Psoas muscle (tissue), 8 donors: Measurements from ENCODE around the gene DUSP10. TPM values are rescaled to one million over a fixed set of nuclear protein-coding genes. Genes with fewer than 3 reads are reported as not detected.

Experiments used
- ATAC-seq, 4 donors: fragments of 200-7000 bp; cut with Tn5 transposase; one replicate each; pipeline ENCODE4 v1.9.1; 2020; ENCODE audit warnings: moderate library complexity in 3 of 4, mild to moderate bottlenecking in 2 of 4
- DNase-seq, 2 donors: peaks; one replicate each; pipeline ENCODE4 v3.0.0-alpha.2; 2020
- H3K27ac ChIP-seq: fragments of 200-600 bp; one replicate; pipeline ENCODE4 v1.8.0; 2022
- H3K27me3 ChIP-seq, 3 donors: fragments of 200-600 bp in 1 of 3; one replicate each; pipeline versions ENCODE4 v1.6.1 to v1.8.0; 2013 to 2022; ENCODE audit warnings: low read length in 2 of 3, mild to moderate bottlenecking in 2 of 3, moderate library complexity in 1 of 3; ENCODE audit not compliant: insufficient read depth in 3 of 3
- H3K36me3 ChIP-seq, 2 donors: fragments of 200-600 bp in 1 of 2; one replicate each; pipeline versions ENCODE4 v1.6.1 to v1.8.0; 2013 to 2022; ENCODE audit warnings: low read depth in 1 of 2, mild to moderate bottlenecking in 1 of 2, moderate library complexity in 1 of 2; ENCODE audit not compliant: insufficient read depth in 1 of 2
- H3K4me1 ChIP-seq: fragments of 200-600 bp; one replicate; pipeline ENCODE4 v1.8.0; 2022
- H3K4me3 ChIP-seq: fragments of 200-600 bp; one replicate; pipeline ENCODE4 v1.8.0; 2022; ENCODE audit warnings: mild to moderate bottlenecking
- H3K9me3 ChIP-seq: fragments of 200-600 bp; one replicate; pipeline ENCODE4 v1.8.0; 2022
- CTCF ChIP-seq: fragments of 200-600 bp; IDR thresholded peaks from one replicate; pipeline ENCODE4 v1.8.0; 2022; ENCODE audit warnings: antibody characterized with exemption
- WGBS, 3 donors: extraction: QIAGEN DNeasy Blood & Tissue Kit; methylation state at CpG; one replicate each; pipeline versions ENCODE4 v1.1.6 to v1.1.7; 2013; 5-methylcytosine and 5-hydroxymethylcytosine counted together
- intact Hi-C, 2 donors: fragments of 100-400 bp; cut with DNase I; formaldehyde crosslinking; loops; one replicate each; pipeline versions ENCODE4 v1.11.0 to v1.14.2; 2022
- polyA plus RNA-seq, 3 donors: library from polyadenylated mRNA; stranded (reverse); fragments of 200-250 nt; gene quantifications; one replicate each; pipeline ENCODE4 v1.2.3, GENCODE V29; 2013
- total RNA-seq, 4 donors: library from RNA; stranded (reverse); fragmentation: NEBNext Ultra II Directional in 2 of 4; extraction: Animal tissue kit (Norgen Biotek cat#: 25700) in 2 of 4; gene quantifications; one replicate each; pipeline versions ENCODE4 v1.2.1 to v1.2.4, GENCODE V29; 2021 to 2023
- donor health status: healthy with polysubstance abuse.
- donor health status: DM: no; HTN: no; CAD: no; lungs with moderate emphysema.
- donor health status: Bipolar disorder and iron deficiency.
- donor health status: healthy.
- donor health status: DM: yes; HTN: yes; CAD: no.
- donor health status: DM: no; HTN: no; CAD: no.
- donor health status: DM: no; HTN: no; CAD: no.
- donor health status: DM: yes; HTN: yes; CAD: no.

DUSP10 gene
- total and polyA plus RNA-seq, 7 donors, result 4.7 to 15.5 (median 5.9) TPM

GRCh38 chr1:221747839-221748238, 6.0 kb upstream of the DUSP10 start:
- DNase-seq (no peak), ATAC-seq (no peak)
- 73 to 90% (median 90%) methylated on average over 5 of the region's 5 CpGs for WGBS, 3 donors
- Histone ChIP-seq H3K4me1 (no peaks in the 10 kb centered on the region), H3K9me3 (no peaks in the 10 kb centered on the region), H3K36me3 (no peaks in the 10 kb centered on the region), H3K27me3 (no peaks in the 10 kb centered on the region), H3K4me3 (no peak overlapping the region), H3K27ac (no peak overlapping the region)
- intact Hi-C loops, result loop anchor here (10.0 kb wide), 3 partner anchors 267 to 427 kb away; no protein-coding TSS in a partner anchor
- TF ChIP-seq CTCF, result no peak

- Histone ChIP-seq H3K4me1 (peaks cover 17% of the 10 kb centered on the region), H3K4me3 (peak overlapping the region; percentile 80), H3K9me3 (no peaks in the 10 kb centered on the region), H3K36me3 (peaks cover 0 to 1% of the 10 kb centered on the region in 2 donors), H3K27ac (peak overlapping the region; percentile 99), H3K27me3 (no peaks in the 10 kb centered on the region)
- TF ChIP-seq CTCF, result no peak
- no peak for DNase-seq
- intact Hi-C loops, result loop anchor here (5.0 to 10.0 kb wide), 7 partner anchors 131 to 431 kb away; no protein-coding TSS in a partner anchor
- 37 to 42% (median 38%) methylated on average over 16 of the region's 16 CpGs for WGBS, 3 donors
- no peak for ATAC-seq
These were observed 1.7 kb upstream of the DUSP10 start for GRCh38 chr1:221743416-221744208.

GRCh38 chr1:221742555-221743415, 896 bp upstream of the DUSP10 start:
- peak; percentile 77 to 80 (median 80) for ATAC-seq
- peak; percentile 38 for TF ChIP-seq CTCF
- peak; percentile 91 to 95 for DNase-seq
- Histone ChIP-seq H3K4me3 (peak overlapping the region; percentile 80), H3K27me3 (no peaks in the 10 kb centered on the region), H3K4me1 (peaks cover 25% of the 10 kb centered on the region), H3K27ac (peak overlapping the region; percentile 99), H3K9me3 (no peaks in the 10 kb centered on the region), H3K36me3 (peaks cover 0 to 9% of the 10 kb centered on the region in 2 donors)
- WGBS, 3 donors, result 0% methylated on average over 60 to 97 of the region's 98 CpGs
- intact Hi-C loops, result loop anchor here (5.0 to 10.0 kb wide), 7 partner anchors 130 to 432 kb away; no protein-coding TSS in a partner anchor

GRCh38 chr1:221740993-221741702, 741 bp downstream of the DUSP10 start:
- TF ChIP-seq CTCF, result no peak
- Histone ChIP-seq H3K4me1 (peaks cover 33% of the 10 kb centered on the region), H3K9me3 (no peaks in the 10 kb centered on the region), H3K27ac (peak overlapping the region; percentile 99), H3K36me3 (peaks cover 0 to 14% of the 10 kb centered on the region in 2 donors), H3K27me3 (no peaks in the 10 kb centered on the region), H3K4me3 (peak overlapping the region; percentile 80)
- intact Hi-C loops, result loop anchor here (5.0 to 10.0 kb wide), 7 partner anchors 129 to 434 kb away; no protein-coding TSS in a partner anchor
- ATAC-seq (peak in 1 of 4 donors; percentile 16), DNase-seq (peak; percentile 34 to 53)
- 0 to 1% (median 0%) methylated on average over 36 of the region's 36 CpGs for WGBS, 3 donors
